GM12891 (cell line): Measurements from ENCODE around the gene NOX4.
"Not testable (repeated sequence)": the region's sequence is repeated elsewhere in the genome, so short reads cannot be mapped to it uniquely, and the experiment has no call there.

Source experiments
- POLR2A ChIP-seq: IDR thresholded peaks from 2 replicates; pipeline ENCODE4 v1.6.1; 2011; ENCODE audit warnings: low read depth, low read length, control low read depth
- POLR2AphosphoS5 ChIP-seq: IDR thresholded peaks from 2 replicates; pipeline ENCODE4 v1.6.1; 2011; ENCODE audit warnings: low read depth, low read length, control low read depth
- POU2F2 ChIP-seq: IDR thresholded peaks from 2 replicates; pipeline ENCODE4 v1.6.1; 2011; ENCODE audit warnings: low read depth, mild to moderate bottlenecking, control low read depth, low read length, moderate library complexity

DNA sequence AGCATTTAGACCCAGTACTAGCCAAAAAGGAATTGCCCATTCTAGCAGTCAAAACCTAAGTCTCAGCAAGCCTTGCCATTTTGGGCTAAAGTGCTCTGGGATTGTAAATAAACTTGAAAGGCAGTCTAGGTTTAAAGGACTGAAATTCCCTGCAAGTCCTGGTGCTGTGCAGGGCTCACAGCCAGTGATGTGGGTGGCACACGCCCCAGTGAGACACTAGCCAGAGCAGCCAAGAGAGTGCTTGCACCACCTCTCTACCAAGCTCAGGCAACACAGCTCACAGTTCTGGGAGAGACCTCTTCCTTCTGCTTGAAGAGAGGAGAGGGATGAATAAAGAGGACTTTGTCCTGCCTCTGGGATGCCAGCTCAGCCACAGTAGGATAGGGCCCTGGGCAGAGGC lies 80.5 kb downstream of the NOX4 start:
- not testable (repeated sequence) for TF ChIP-seq POLR2A, POLR2AphosphoS5, POU2F2
